HT1080 (cell line): Measurements from ENCODE around the gene COL4A3. TPM values are rescaled to one million over a fixed set of nuclear protein-coding genes. Genes with fewer than 3 reads are reported as not detected.

Experiments
- DNase-seq: peaks from one replicate; pipeline ENCODE4 v3.0.0-alpha.2; 2015; ENCODE audit warnings: low read depth
- total RNA-seq: library from RNA; depleted of rRNA; stranded (reverse); fragments of >200 nt; shearing (Covaris generic); gene quantifications from 2 replicates; pipeline ENCODE4 v1.2.3, GENCODE V29; 2014

COL4A3 gene
- total RNA-seq, 1 experiment from 2014 or later = not detected

DNA sequence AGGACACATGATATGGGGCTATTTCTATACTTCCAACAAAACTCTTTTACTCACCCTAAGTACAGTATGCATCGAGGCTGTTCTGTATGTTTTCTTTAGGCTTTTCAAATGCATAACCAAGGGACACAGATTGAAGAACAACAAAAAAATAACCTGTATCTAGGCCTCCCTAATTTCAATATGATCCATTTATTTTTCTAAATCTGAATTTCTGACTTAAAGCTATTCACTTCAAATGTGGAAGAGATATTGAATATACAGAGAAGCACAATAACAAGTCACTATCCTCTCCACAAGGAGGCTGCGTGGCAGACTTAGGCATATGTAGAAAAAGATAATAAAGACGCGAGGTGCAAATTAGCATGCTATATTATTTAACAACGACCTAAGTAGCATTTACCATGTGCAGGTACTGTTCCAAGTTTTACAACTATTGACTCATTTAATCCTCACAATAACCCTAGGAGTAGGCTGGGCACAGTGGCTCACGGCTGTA lies 121.4 kb downstream of the COL4A3 start:
- DNase-seq = no peak

DNA sequence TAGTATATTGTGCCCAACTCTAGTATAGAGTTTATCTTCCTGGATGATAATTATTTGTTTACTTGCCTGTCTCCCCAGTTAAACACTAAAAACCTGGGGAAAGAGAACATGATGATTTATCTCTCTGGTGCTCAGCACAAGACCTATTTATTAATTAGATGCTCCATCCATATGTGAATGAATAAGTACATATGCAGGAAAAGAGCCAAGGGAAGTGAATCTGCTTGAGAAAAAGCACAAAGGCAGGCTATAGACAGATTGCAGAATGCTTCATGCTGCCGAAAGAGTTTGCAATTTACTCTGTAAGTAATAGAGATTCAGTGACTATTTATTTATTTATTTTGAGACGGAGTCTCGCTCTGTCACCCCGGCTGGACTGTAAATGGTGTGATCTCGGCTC lies 123.3 kb downstream of the COL4A3 start:
- DNase-seq = no peak

DNA sequence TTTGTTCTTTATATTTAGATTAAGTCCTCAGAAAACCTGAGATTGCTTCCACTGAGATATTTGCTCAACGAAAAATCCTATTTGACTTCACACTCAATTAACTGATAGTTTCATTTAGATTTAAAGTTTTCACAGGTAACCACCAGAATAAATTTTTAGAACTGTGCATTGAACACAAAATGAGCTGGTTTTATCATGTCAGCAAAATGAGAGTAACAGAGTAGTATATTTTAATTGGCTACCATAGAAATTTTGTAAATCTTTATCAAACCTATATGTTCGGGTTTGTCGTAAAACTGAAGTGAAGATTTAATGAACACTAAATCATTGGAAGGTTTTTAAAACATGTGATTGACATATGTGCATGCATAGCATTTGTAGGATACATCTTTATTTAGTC lies 127.9 kb downstream of the COL4A3 start:
- no peak for DNase-seq

DNA sequence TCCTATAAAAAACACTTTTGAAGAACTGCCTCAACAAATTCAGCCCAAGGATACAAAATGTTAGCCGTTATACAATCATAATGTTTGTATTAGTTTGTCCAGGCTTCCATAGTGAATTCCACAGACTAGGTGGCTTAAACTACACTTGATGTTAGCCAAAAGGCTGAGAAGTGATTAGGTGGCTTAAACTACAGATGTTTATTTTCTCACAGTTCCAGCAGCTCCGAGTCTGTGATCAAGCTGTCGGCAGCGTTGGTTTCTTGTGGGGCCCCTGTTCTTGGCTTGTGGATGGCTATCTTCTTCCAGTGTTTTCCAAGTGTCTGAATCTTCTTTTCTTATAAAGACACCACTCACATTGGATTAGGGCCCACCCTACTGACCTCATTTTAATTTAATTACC lies 129.1 kb downstream of the COL4A3 start:
- no peak for DNase-seq

DNA sequence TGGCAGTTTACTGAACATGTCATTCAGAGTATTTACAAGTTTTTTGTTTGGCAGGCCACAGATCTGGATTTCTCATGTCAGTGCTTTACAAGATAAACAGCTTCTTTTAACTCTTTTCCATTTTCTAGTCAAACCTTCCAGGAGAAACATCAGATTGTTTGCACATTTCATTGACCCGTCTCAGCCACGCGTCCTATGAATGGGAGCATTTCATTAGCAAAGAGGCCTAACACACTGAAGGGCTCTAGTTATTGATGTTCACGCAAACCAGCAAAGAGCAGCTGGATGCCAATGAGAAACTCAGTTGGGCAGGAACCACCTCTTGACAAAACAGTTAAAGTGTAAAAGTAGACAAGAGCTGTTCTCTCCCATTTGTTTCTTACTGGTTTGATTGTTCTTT lies 131.4 kb downstream of the COL4A3 start:
- DNase-seq = no peak

DNA sequence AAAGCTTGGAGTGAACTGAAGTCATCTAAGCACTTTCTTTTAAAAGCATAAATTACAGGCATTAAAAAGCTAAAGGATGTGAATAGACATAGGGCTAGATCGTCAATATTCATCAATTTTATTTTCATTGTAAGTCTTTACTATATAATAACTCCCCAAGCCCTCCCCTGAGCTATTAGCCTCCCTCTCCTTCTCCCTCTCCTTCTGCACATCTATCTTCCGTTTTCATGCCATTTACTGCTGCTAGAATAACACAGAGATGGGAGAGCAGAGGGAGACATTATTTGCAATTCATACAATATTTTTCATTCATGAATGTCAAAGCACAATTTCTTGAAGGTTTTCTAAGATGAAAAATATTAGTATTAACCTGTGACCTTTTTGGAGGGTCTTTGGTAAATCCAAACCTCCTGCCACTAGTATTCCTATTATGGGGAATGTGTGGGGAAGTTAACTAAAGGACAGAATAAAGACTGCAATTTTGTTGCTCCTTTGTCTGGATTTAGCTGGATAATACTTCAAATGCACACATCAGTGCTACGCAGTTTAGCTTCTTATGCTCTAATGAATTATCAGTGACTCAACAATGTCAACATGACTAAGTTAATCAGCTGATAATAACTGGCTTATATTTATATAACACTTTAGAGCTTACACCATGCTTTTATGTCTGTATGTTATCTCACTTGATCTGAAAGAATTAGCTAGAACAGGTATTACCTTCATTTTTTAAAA lies 132.4 kb downstream of the COL4A3 start:
- no peak for DNase-seq

DNA sequence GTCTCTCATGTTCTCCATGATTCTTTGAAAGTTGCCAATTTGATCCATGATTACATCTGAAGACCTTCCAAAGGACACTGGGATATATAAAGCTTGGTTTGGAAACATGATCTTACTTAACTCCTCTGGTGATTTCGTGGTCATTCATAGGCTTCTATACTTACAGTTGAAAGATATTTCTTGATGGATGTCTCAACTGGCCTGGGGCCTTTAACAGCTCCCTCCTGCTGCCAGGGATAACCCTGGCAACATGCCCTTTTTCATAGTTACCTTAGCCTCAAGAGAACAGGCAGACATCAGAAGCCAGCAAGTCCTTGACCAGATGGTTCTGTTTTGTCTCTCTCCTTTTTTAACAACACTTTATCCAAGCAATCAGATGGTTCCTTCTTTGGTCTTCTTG lies 137.1 kb downstream of the COL4A3 start:
- DNase-seq = no peak

DNA sequence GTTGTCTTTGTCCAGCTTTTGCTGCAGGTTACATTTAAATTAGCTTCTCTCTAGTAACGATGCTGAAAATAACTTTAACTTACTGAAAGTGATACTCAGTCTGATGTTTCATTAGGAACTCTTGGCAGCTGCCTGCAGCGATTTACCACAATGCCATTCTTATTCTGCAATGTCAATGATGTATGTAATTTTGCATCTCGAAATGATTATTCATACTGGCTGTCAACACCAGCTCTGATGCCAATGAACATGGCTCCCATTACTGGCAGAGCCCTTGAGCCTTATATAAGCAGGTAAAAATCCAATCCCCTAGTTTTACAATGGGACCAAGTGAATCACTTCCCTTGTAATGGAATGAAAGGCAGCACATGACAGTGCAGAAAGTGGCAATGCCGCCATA lies 144.4 kb downstream of the COL4A3 start:
- no peak for DNase-seq

DNA sequence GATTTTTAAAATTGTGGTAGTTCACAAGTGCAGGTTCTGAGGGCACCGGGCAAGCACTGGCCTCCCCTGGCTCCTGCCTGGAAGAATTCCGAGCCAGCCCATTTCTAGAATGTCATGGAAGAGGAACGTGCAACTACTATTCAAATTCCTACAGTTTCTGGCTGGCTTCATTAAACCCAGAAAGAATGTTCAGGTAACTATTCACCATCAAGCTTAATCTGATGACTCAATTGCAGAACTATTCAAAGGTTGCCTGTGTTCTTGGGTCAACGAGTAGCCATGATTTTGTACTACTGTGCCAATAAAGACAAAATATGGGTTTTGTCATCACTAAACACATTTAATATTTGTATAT lies 146.3 kb downstream of the COL4A3 start:
- no peak for DNase-seq

DNA sequence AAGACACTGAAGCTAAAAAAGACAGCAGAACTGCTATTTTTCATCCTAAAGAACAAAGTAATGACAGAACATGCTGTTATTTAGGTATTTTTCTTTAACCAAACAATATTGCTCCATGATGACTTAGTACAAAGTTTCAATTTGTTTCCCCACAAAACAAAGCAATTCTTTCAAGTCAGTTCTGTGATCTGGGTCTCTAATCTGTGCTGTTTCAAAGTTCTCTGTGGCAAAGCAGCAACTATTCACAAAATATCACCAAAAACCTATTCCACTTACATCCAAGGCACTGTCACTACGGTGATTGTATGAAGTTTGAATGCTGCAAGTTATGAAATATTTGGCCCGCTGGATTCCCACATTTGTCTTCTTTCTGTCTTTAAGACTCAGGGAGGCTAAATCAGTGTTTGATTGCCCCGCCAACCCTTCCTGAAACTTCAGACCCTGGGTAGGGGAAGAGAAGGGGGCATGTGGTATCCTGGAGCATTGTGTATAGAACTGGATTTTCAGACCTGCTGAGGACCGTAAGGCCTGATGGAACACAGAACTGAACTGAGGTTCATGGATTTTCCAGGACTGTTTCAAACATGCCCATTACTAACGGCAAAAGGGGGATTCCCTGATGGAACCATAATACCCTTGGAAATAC lies 147.6 kb downstream of the COL4A3 start:
- no peak for DNase-seq

DNA sequence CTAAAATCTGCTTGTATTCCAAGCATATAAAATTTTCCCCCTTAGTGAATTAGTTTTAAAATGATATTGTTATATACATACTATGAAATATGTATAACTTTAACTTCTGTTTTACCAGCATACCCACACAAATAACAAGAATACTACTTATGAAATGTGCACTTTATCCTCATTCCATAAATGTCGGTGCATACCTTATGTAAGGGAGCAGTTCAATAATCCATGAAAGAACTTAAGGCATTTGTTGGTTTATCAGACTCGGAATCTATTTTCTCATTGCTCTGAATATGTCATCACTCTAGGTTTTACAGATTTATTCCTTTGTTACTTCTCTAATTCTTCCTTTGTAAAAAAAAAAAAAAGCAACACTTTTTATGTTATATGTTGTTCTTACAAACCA lies 148.2 kb downstream of the COL4A3 start:
- DNase-seq = no peak

DNA sequence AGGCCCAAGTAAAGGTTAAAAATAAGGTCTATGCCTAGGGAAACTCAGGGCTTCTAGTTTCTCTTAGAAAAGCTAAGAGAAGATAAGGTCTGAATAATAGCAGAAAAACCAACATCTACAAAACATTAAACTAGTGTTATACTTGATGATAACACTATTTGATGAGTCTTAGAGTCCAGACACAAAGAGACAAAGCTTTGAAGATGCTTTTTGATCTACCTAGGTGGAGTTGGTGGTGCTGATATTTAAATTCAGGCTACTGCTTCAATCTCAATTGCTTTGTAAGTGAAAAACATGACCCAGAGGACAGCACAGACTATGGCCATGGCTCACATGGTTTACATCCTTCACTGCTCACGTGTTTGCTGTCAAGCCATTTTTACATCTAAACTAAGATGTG lies 148.9 kb downstream of the COL4A3 start:
- DNase-seq = no peak

DNA sequence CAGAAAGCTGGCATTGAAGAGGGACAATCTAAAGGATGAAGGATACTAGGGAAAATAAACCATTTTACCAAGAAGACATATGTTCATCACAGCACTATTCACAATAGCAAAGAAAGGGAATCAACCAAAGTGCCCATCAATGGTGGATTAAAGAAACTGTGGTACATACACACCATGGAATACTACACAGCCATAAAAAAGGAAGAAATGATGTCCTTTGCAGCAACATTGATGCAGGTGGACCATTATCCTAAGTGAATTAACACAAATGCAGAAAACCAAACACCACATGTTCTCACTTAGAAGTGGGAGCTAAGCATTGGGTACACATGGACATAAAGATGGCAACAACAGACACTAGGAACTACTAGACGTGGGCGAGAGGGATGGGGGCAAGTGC lies 153.4 kb downstream of the COL4A3 start:
- no peak for DNase-seq

DNA sequence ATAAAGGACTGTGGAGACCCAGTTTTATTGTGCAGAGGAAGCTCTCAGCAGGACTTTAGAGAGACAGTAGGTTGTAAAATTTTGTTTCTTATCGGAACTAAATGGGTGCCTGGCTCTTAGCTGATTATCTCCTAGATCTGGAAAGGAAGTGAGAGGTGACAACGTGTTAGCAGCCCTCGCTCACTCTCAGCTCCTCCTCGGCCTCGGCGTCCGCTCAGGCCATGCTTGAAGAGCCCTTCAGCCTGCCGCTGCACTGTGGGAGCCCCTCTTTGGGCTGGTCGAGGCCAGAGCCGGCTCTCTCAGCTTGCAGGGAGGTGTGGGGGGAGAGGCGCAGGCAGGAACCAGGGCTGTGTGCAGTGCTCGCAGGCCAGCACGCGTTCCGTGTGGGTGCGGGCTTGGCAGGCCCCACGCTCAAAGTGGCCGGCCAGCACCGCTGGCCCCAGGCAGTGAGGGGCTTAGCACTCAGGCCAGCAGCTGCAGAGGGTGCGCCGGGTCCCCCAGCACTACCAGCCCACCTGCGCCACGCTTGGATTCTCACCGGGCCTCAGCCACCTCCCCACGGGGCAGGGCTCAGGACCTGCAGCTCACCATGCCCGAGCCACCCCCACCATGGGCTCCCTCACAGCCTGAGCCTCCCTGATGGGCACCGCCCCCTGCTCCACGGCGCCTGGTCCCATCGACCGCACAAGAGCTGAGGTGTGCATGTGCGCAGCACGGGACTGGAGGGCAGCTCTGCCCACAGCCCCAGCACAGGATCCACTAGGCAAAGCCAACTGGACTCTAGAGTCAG lies 156.1 kb downstream of the COL4A3 start:
- DNase-seq = no peak

DNA sequence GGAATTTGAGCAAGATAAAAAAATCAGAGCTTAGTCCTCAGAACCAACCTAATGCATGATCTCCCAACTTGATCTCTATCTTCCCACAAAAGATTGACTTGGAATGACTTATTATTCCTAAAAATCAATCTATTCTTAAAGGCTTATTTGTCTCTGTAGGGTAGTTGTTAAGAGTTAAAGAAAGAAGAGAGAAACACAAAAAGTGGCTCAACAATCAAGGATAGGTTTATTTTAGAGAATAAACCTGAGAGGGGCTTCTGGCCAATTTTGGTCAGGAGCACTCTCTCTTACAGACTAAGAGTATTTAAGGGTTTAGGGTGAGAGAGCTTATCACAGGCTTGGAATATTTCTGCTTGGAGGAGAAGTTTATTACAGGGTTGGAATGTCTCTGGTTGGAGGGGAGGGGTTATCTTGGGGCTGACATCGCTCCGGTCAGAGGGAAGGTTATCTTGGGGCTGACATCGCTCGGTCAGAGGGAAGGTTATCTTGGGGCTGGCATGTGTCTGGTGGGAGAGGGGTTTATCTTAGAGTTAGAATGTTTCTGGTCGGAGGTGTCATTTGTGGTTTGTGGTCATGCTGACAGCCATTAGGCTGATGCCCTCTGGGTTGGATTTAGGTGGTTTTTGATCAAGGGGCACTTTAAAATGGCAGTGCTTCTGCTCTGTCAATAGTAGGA lies 158.2 kb downstream of the COL4A3 start:
- DNase-seq = no peak

DNA sequence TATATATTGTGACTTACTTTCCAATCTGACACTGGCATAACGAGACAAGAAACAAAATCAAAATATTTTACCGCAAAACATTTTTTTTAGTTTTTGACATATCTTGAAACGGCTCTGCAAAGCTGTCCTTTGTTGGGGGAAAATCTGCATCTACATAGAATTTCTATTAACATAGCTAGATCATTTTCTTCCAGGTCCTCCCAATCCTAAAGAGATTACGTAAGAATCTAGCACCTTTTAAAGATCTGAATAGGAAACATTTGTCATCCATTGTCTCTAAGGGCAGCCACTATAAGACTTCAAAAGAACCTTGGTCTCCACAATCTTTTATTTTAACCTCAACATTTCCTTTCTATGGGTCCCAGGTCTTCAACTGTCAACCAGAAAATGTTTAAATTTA lies 159.4 kb downstream of the COL4A3 start:
- DNase-seq = no peak

DNA sequence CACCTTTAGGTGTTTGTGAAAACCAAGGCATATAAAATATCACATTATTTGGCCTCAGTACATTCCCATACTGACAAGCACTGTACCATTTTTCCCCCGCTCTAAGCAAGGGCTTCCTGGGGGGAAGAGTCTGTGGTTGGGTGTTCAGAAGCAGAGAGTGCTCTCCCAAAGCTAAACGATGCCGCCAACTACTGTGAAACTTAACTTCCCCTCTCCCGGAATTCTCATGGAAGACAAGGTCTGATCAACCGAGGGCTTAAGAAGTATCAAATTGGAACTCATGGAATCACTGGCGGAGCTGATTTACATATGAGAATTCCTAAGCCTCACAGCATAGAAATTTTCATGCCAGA lies 160.2 kb downstream of the COL4A3 start:
- no peak for DNase-seq

DNA sequence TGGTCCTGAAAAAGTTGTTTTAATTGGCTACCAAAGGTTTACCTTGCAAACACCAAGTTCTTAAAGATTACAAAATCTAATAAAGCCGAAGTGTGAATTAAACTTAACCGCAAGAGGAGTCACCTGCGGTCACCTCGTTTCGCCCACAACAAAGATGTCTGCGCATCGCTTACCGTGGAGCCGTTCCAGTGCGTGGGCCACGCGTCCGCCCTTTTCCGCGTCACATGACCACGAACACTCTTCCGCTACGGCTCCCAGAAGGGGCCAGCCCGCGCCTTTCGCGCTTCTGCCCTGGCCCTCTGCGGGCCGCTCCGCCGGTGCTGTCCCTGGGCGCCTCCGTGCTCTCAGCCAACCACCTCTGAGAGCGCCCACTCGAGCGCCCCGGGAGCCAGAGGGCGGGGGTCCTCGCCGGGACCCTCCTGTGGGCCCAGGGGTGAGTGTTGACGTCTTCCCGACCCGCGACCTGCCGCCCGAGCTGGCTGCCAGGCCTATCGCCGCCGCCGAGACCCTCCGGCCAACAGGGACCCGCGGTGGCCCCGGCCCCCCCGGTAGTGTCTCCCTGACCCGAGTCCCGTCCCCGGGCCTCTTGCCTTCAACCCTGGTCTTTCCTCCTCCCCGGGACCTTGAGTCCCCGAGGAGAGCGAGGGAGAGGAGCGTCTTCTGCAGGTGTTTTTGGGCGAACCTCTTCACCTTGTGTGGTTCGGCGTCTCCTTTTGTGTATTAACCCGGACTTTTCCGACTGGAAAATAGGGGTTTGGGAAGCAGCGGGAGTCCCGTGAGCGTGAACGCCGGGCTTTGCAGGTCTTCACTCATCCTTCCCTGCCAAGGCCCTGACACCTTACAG lies 160.8 kb downstream of the COL4A3 start, which contains the start of gene MFF:
Gene MFF (plus strand): TSS at position 257 of the 844 bp plus-strand sequence. CDS start 5,415 bp downstream, outside the sequence.
- peak; percentile 89 for DNase-seq

DNA sequence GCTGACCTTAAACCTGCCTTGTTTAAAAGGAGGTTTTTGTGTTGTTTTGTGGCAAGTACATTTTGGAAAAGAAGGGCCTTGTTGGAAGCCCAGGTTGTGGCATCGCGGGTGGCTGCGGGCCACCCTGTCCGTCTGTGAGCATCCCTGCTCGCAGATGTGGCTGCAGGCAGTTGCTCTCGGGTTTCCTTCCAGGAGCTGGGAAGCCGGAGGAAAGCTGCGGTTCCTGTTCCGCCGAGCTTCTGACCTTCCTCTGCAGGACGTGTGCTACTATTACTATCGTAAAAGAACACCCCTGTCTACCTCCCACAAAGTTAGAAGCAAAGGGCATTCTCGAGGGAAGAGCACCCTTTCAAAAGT lies 161.4 kb downstream of the COL4A3 start:
- DNase-seq = peak; percentile 49

DNA sequence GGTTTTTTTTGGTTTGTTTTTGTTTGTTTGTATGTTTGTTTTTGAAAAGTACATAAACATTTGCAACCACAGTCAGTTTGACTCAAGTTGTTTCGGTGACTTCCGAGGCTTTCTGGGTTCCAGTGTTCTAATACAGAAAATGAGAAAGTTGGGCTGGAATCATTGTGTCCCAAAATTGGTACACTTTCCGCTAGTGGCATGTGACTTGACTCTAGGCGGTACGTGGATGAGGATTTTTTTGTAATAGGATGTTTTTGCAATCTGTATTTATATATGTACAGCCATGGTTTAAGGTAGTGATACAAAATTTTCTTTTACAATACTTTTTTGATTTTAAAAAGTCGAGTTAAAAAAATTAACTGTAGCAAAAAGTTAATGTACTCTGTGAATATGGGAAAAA lies 162.4 kb downstream of the COL4A3 start:
- DNase-seq = no peak

DNA sequence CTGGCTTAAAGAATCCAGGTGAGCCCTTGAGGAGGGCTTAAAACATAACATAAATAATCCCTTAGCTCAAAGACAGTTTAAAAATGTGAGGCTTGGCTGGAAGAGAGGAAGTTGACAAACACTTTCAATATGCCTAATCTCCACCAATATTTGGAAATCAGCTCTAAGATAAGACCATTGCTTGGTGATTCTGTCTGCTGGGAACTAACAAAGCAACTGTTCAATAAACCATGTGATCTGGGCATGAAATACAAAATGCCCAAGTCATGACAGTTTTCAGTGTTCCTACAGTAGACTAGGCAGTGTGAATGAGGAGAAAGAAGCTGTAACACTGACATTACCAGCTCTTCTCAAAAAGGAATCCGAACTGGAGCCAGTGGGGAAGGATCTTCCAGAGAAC lies 171.3 kb downstream of the COL4A3 start:
- DNase-seq = no peak
